Measurements from ENCODE around the gene METTL2A.
"Not testable (repeated sequence)": the region's sequence is repeated elsewhere in the genome, so short reads cannot be mapped to it uniquely, and the experiment has no call there.

METTL2A gene

DNA sequence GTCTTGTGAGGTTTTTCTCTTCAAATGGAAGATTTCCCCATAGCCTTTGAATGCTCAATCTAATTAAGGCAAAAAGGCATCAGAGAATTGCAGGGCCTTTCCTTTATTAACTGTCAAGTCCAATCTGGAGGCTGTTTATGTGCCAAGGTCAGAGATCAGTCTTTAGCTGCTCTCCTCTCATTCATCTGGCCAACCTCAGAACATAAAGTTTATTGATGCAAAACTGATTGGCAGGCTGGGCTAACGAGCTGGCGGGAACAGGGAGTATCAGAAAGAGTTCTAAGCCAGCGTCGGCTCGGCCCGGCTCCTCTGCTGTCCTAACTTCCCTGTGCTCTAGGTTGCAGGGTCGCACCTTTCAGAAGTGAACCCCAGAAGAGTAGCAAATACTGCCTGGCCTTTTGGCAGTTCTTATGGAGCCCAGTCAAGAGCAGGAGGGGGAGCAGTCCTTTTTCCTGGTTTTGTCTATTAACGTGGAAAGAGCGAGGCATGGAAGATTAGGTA is 47.7 kb downstream of the METTL2A start:
- not testable (repeated sequence) for DNase-seq (ENCODE audit: low spot score)

- DNase-seq (ENCODE audit: low spot score): not testable (repeated sequence)
Measured at GRCh38 chr17:62473030-62473982, 49.6 kb downstream of the METTL2A start.

- DNase-seq (ENCODE audit: low spot score): peak; percentile 22
Measured at GRCh38 chr17:62477111-62477510, 53.4 kb downstream of the METTL2A start.

GRCh38 chr17:62477718-62478408 is 54.2 kb downstream of the METTL2A start:
- peak; percentile 49 for DNase-seq (ENCODE audit: low spot score)

GRCh38 chr17:62478424-62478879 is 54.8 kb downstream of the METTL2A start, which contains the start of gene TLK2:
Gene TLK2 (plus strand): TSS chr17:62478825. CDS start chr17:62481126, 2,301 bp downstream.
- DNase-seq (ENCODE audit: low spot score): peak; percentile 82

- DNase-seq (ENCODE audit: low spot score): peak; percentile 32
Measured at GRCh38 chr17:62478880-62479638, 55.4 kb downstream of the METTL2A start.

- DNase-seq (ENCODE audit: low spot score): peak; percentile 46
Measured at GRCh38 chr17:62479639-62480258, 56.1 kb downstream of the METTL2A start.

DNA sequence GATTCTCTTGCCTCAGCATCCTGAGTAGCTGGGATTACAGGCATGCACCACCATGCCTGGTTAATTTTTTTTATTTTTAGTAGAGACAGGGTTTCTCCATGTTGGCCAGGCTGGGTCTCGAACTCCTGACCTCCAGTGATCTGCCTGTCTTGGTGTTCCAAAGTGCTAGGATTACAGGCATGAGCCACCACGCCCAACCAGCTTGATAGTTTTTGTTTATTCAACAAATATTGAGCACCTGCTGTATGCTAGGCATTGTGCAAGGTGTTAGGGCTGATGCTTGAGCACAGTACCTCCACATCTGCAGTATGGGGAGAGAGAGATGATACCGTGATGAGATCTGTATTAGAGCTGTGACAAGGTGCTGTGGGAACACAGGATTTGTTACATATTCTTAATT is 58.9 kb downstream of the METTL2A start:
- DNase-seq (ENCODE audit: low spot score): not testable (repeated sequence)

DNA sequence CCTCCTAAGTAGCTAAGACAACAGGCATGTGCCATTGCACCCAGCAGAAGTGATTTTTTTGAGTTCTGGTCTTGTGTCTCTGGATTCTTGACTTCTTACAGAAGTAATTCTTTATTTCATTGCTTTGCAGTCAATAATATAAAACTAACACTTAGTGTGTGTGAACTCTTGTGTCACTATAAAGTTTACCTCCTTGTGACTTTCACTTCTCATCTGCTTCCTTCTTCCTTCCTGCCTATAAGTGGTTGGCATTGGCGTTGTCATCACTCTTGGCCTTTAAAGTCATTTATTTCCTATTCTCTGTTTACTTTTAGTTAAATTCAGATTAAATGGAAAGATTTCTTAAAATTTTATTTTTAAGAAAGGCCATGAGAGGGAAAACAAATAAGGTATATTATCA is 67.3 kb downstream of the METTL2A start:
- DNase-seq (ENCODE audit: low spot score): not testable (repeated sequence)

DNA sequence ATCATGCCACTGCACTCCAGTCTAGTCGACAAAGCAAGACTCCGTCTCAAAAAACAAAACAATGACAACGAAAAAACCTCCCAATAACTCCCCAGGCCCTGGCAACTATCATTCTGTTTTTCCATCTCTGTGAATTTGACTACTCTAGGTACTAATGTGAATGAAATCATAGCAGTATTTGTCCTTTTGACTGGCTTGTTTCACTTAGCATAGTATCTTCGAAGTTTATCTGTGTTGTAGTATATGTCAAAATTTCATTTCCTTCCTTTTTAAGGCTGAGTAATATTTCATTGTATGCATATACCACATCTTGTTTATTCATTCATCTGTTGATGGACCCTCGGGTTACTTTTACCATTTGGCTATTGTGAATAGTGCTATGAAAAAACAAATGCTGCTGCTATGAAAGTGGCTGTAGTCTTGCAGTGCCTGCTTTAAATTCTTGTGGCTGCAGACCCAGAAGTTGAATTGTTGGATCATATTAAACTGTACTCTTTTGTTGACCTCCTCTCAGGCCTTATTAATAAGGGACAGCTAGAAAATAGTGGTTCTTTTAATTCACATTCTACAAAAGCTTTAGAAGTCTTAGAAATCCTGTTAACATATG is 69.5 kb downstream of the METTL2A start:
- not testable (repeated sequence) for DNase-seq (ENCODE audit: low spot score)

DNA sequence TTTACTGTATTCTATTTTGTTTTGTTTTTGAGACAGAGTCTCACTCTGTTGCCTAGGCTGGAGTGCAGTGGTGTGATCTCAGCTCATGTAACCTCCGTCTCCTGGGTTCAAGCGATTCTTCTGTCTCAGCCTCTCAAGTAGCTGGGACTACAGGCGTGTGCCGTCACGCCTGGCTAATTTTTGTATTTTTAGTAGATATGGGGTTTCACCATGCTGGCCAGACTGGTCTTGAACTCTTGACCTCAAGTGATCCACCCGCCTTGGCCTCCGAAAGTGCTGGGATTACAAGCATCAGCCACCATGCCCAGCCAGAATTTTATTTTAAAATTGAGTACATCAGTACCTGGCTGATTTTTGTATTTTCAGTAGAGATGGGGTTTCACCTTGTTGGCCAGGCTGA is 70.4 kb downstream of the METTL2A start:
- DNase-seq (ENCODE audit: low spot score): not testable (repeated sequence)

DNA sequence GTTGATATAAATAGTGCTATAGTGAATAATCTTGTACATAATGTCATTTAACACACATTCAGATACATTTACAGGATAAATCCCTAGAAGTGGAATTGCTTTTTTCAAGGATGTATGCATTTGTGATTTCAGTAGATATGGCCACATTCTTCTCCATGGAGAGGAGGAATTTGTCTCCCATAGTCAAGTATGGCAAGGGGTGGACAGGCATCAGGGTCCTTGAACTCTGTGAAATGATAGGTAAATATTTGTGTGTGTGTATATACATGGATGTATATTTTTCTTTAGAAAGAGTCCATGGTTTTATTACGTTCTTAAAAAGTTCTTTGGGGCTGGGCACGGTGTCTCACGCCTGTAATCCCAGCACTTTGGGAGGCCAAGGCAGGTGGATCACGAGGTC is 72.6 kb downstream of the METTL2A start:
- DNase-seq (ENCODE audit: low spot score): not testable (repeated sequence)

DNA sequence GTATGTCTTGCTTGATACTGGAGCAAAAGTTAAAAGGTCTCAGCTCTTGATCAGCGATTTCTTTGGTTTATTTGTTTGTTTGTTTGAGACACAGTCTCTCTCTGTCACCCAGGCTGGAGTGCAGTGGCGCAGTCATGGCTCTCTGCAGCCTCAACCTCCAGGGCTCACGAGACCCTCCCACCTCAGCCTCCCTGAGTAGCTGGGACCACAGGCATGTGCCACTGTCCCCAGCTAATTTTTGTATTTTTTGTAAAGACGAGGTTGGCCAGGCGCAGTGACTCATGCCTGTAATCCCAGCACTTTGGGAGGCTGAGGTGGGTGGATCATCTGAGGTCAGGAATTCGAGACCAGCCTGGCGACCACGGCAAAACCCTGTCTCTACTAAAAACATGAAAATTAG is 75.1 kb downstream of the METTL2A start:
- DNase-seq (ENCODE audit: low spot score): not testable (repeated sequence)
